SK-N-MC (cell line): Measurements from ENCODE around the gene ALG10.

Experiments used
- EZH2 ChIP-seq: fragments of 200-600 bp; sonication (generic); IDR thresholded peaks from one replicate; pipeline ENCODE4 v1.6.1; 2017; ENCODE audit warnings: antibody characterized with exemption
- POLR2AphosphoS5 ChIP-seq: IDR thresholded peaks from 2 replicates; pipeline ENCODE4 v1.6.1; 2012; ENCODE audit warnings: mild to moderate bottlenecking, low read depth, low read length, borderline replicate concordance

DNA sequence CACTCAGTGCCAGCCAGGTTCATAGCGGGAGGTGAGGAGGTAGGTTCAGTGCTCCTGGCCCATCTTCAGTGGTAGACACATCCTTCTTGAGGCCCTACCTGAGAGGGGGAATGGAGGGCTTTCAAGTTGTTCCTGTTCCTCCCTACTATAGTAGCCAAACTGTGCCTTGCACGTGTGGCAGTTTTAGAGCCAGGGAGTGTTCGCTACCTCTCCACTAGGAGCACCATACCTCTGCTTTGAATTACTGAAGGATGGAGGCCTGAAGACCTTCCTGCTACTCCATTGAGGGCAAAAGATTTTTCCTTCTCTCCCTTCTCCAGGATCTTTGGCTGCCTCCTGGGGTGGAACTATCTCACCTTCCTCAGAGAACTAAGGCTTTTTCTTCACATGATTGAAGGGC lies 5.9 kb upstream of the ALG10 start:
- TF ChIP-seq EZH2 (no peak), POLR2AphosphoS5 (no peak)
